ENCODE measurements around the gene TIAM1.

DNA sequence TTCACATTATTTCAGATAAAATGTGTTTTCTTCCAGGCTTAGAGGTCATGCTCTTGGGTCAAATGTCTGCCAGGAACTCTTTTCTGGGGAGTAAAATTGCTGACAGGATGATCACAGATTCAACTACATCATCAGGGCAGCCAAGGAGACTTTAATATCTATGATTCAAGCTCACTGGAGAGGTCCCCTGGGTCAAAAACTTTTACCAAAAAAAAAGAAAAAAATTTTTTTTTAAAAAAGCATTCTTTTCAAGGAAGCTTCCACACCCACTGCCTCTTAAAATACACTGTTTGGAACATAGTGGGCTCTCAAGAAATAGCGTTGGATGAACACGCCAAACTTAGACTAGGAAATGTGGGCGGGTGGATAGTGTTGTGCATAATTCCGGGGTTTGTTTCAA, 81.3 kb downstream of the TIAM1 start:
- TF ChIP-seq CTCF (IDR thresholded peaks at IDR 0.05) (no peak), IRF1 (CRISPR knock-in tag; IDR thresholded peaks at IDR 0.05) (no peak), E2F5 (CRISPR knock-in tag; IDR thresholded peaks at IDR 0.05) (no peak), NR2C2 (CRISPR knock-in tag; IDR thresholded peaks at IDR 0.05) (no peak), ZNF263 (CRISPR knock-in tag; IDR thresholded peaks at IDR 0.05; ENCODE audit: low read depth) (no peak), CBFB (CRISPR knock-in tag; IDR thresholded peaks at IDR 0.05; ENCODE audit: low read depth) (no peak), USF2 (CRISPR knock-in tag; IDR thresholded peaks at IDR 0.05) (no peak), TEAD4 (CRISPR knock-in tag; IDR thresholded peaks at IDR 0.05) (no peak), ESRRA (CRISPR knock-in tag; IDR thresholded peaks at IDR 0.05; ENCODE audit: borderline replicate concordance) (no peak), GRHL2 (CRISPR knock-in tag; IDR thresholded peaks at IDR 0.05; ENCODE audit: insufficient replicate concordance, severe bottlenecking) (no peak), FOXK1 (CRISPR knock-in tag; IDR thresholded peaks at IDR 0.05) (no peak)

Data from WTC11 (cell line).